H9 (cell line): Measurements from ENCODE around the gene LRMDA. TPM values are rescaled to one million over a fixed set of nuclear protein-coding genes. Genes with fewer than 3 reads are reported as not detected.
"Not testable (repeated sequence)": the region's sequence is repeated elsewhere in the genome, so short reads cannot be mapped to it uniquely, and the experiment has no call there.

Experiments
- DNase-seq: peaks from one replicate; pipeline ENCODE4 v3.0.0-alpha.2; 2017
- H2AFZ ChIP-seq: one replicate; pipeline ENCODE4 v1.6.1; 2013; ENCODE audit warnings: mild to moderate bottlenecking, low read length, control low read depth, moderate library complexity
- H2AK5ac ChIP-seq: 2 replicates; pipeline ENCODE4 v1.6.1; 2013; ENCODE audit warnings: low read length, control low read depth, mixed read lengths; ENCODE audit not compliant: insufficient read length
- H2BK120ac ChIP-seq: one replicate; pipeline ENCODE4 v1.6.1; 2013; ENCODE audit warnings: low read depth, mild to moderate bottlenecking, low read length, control low read depth, inconsistent platforms; ENCODE audit not compliant: poor library complexity, severe bottlenecking
- H2BK12ac ChIP-seq: 2 replicates; pipeline ENCODE4 v1.6.1; 2013; ENCODE audit warnings: low read length, control low read depth, mixed read lengths, low read depth; ENCODE audit not compliant: insufficient read length
- H2BK15ac ChIP-seq: 2 replicates; pipeline ENCODE4 v1.6.1; 2013; ENCODE audit warnings: low read depth, low read length, control low read depth
- H2BK20ac ChIP-seq: one replicate; pipeline ENCODE4 v1.6.1; 2013; ENCODE audit warnings: low read depth, mild to moderate bottlenecking, low read length, control low read depth, inconsistent platforms; ENCODE audit not compliant: poor library complexity, severe bottlenecking
- H2BK5ac ChIP-seq: 2 replicates; pipeline ENCODE4 v1.6.1; 2013; ENCODE audit warnings: low read length, control low read depth, mixed read lengths; ENCODE audit not compliant: insufficient read length
- H3K14ac ChIP-seq: 2 replicates; pipeline ENCODE4 v1.6.1; 2013; ENCODE audit warnings: low read length, control low read depth; ENCODE audit not compliant: insufficient read depth
- H3K18ac ChIP-seq: 2 replicates; pipeline ENCODE4 v1.6.1; 2013; ENCODE audit warnings: low read depth, mild to moderate bottlenecking, mixed read lengths, low read length, control low read depth; ENCODE audit not compliant: insufficient read length
- H3K23ac ChIP-seq: 2 replicates; pipeline ENCODE4 v1.6.1; 2013; ENCODE audit warnings: low read length, control low read depth, mixed read lengths, low read depth; ENCODE audit not compliant: insufficient read length
- H3K23me2 ChIP-seq: 2 replicates; pipeline ENCODE4 v1.6.1; 2013; ENCODE audit warnings: low read depth, mild to moderate bottlenecking, mixed read lengths, low read length, control low read depth; ENCODE audit not compliant: insufficient read length, poor library complexity, severe bottlenecking
- H3K27ac ChIP-seq: 2 replicates; pipeline ENCODE4 v1.5.1; 2013; ENCODE audit warnings: low read length, control low read depth, mixed read lengths, low read depth; ENCODE audit not compliant: insufficient read length
- H3K27me3 ChIP-seq: 2 replicates; pipeline ENCODE4 v1.6.1; 2013; ENCODE audit warnings: low read length, control low read depth, inconsistent platforms; ENCODE audit not compliant: insufficient read depth
- H3K4ac ChIP-seq: 2 replicates; pipeline ENCODE4 v1.6.1; 2013; ENCODE audit warnings: low read depth, mild to moderate bottlenecking, control low read depth, inconsistent platforms, low read length, moderate library complexity
- H3K4me1 ChIP-seq: 2 replicates; pipeline ENCODE4 v1.6.1; 2013; ENCODE audit warnings: low read length, control low read depth, inconsistent platforms; ENCODE audit not compliant: insufficient read depth
- H3K4me2 ChIP-seq: 2 replicates; pipeline ENCODE4 v1.6.1; 2013; ENCODE audit warnings: low read length, control low read depth, mixed read lengths; ENCODE audit not compliant: insufficient read length, insufficient read depth
- H3K56ac ChIP-seq: 2 replicates; pipeline ENCODE4 v1.6.1; 2013; ENCODE audit warnings: low read depth, mild to moderate bottlenecking, mixed read lengths, low read length, control low read depth; ENCODE audit not compliant: insufficient read length
- H3K79me1 ChIP-seq: 2 replicates; pipeline ENCODE4 v1.6.1; 2013; ENCODE audit warnings: low read depth, mild to moderate bottlenecking, moderate library complexity, low read length, control low read depth, inconsistent platforms; ENCODE audit not compliant: insufficient read depth, poor library complexity, severe bottlenecking
- H3K79me2 ChIP-seq: 2 replicates; pipeline ENCODE4 v1.6.1; 2013; ENCODE audit warnings: low read length, control low read depth, inconsistent platforms; ENCODE audit not compliant: insufficient read depth
- H3K9ac ChIP-seq: 2 replicates; pipeline ENCODE4 v1.6.1; 2013; ENCODE audit warnings: low read length, control low read depth, mixed read lengths; ENCODE audit not compliant: insufficient read length; ENCODE audit errors: extremely low read depth
- H3K9me3 ChIP-seq: one replicate; pipeline ENCODE4 v1.6.1; 2013; ENCODE audit warnings: low read depth, low read length, inconsistent platforms; ENCODE audit not compliant: control insufficient read depth
- H3T11ph ChIP-seq: one replicate; pipeline ENCODE4 v1.6.1; 2013; ENCODE audit warnings: mild to moderate bottlenecking, low read length, control low read depth, inconsistent platforms
- H4K20me1 ChIP-seq: one replicate; pipeline ENCODE4 v1.6.1; 2013; ENCODE audit not compliant: control insufficient read depth, insufficient read length, insufficient read depth
- H4K5ac ChIP-seq: 2 replicates; pipeline ENCODE4 v1.6.1; 2013; ENCODE audit warnings: low read depth, mild to moderate bottlenecking, mixed read lengths, low read length, control low read depth; ENCODE audit not compliant: insufficient read length
- H4K8ac ChIP-seq: replicated peaks from 2 replicates; pipeline ENCODE4 v1.6.1; 2013; ENCODE audit warnings: low read length, control low read depth, mixed read lengths, low read depth; ENCODE audit not compliant: insufficient read length
- H4K91ac ChIP-seq: 2 replicates; pipeline ENCODE4 v1.6.1; 2013; ENCODE audit warnings: low read depth, mild to moderate bottlenecking, moderate library complexity, mixed read lengths, low read length, control low read depth; ENCODE audit not compliant: insufficient read length
- H3K27ac Mint-ChIP-seq, 3 experiments: 2 replicates in 2 of 3; 3 replicates in 1 of 3; pipeline ENCODE4 v1.8.0; 2020 to 2021; ENCODE audit warnings: mixed read lengths in 3 of 3, mild to moderate bottlenecking in 1 of 3, moderate library complexity in 1 of 3
- H3K27me3 Mint-ChIP-seq: 2 replicates; pipeline ENCODE4 v1.8.0; 2021; ENCODE audit warnings: low read depth, mild to moderate bottlenecking, moderate library complexity, mixed read lengths
- H3K36me3 Mint-ChIP-seq, 3 experiments: 2 replicates in 2 of 3; 3 replicates in 1 of 3; pipeline ENCODE4 v1.8.0; 2020 to 2021; ENCODE audit warnings: low read depth in 3 of 3, mixed read lengths in 3 of 3; ENCODE audit not compliant: insufficient read depth in 1 of 3
- H3K4me1 Mint-ChIP-seq, 2 experiments: 2 replicates each; pipeline ENCODE4 v1.8.0; 2020; ENCODE audit warnings: mixed read lengths in 2 of 2
- H3K4me3 Mint-ChIP-seq, 2 experiments: 2 replicates in 1 of 2; 3 replicates in 1 of 2; pipeline ENCODE4 v1.8.0; 2020 to 2021; ENCODE audit warnings: mild to moderate bottlenecking in 2 of 2, mixed read lengths in 2 of 2, moderate library complexity in 1 of 2
- H3K9me3 Mint-ChIP-seq, 2 experiments: 2 replicates in 1 of 2; 3 replicates in 1 of 2; pipeline ENCODE4 v1.8.0; 2020; ENCODE audit warnings: mild to moderate bottlenecking in 2 of 2, mixed read lengths in 2 of 2, moderate library complexity in 1 of 2
- WGBS: extraction: QIAGEN DNeasy Blood & Tissue Kit; methylation state at CpG from one replicate; pipeline ENCODE4 v1.1.7; 2013; ENCODE audit warnings: missing lambda C conversion rate, low lambda C conversion rate, mixed read lengths; ENCODE audit not compliant: insufficient read length; ENCODE audit errors: extremely low coverage; 5-methylcytosine and 5-hydroxymethylcytosine counted together
- total RNA-seq: library from RNA; stranded (reverse); gene quantifications from 2 replicates; pipeline ENCODE4 v1.2.1, GENCODE V29; 2021
- TF ChIP-seq, protein P1 (sequence below): fragments of 200-600 bp; sonication (generic); conservative IDR thresholded peaks from 3 replicates; pipeline ENCODE4 v1.8.0; 2021; ENCODE audit warnings: antibody characterized with exemption, mild to moderate bottlenecking

Gene LRMDA
- total RNA-seq, 1 experiment from 2014 or later = 1.8 TPM

DNA sequence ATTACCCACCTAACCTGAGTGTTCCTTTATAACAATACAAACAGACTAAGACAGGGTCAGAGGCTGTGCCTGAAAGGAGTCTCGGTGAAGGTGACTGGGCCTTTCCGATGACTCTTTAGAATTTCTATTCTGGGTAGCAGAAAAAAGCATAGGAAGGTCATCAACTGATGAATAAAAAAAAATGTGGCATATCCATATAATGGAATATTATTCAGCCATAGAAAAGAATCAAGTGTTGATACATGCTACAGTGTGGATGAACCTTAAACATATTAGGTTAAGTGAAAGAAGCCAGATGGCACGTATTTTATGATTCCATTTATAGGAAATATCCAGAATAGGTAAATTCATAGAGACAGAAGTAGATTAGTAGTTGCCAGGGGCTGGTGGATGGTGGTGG is 83.4 kb downstream of the LRMDA start:
- no peak overlapping the region for H3K27ac ChIP-seq
- no peak overlapping the region for H3K56ac ChIP-seq
- H4K20me1 ChIP-seq = no peaks in the 10 kb centered on the region
- H3K4ac ChIP-seq = no peak overlapping the region
- H3T11ph ChIP-seq = no peak overlapping the region
- no peak overlapping the region for H3K9ac ChIP-seq
- no peak for DNase-seq
- H3K23me2 ChIP-seq = no peaks in the 10 kb centered on the region
- H2BK12ac ChIP-seq = no peak overlapping the region
- no CpG with 5 or more reads among the region's 3 CpGs for WGBS
- no peak overlapping the region for H3K4me2 ChIP-seq
- no peak overlapping the region for H2AK5ac ChIP-seq
- H2AFZ ChIP-seq = no peak overlapping the region
- no peak overlapping the region for H4K8ac ChIP-seq
- H3K23ac ChIP-seq = no peak overlapping the region
- TF ChIP-seq, protein P1, sequence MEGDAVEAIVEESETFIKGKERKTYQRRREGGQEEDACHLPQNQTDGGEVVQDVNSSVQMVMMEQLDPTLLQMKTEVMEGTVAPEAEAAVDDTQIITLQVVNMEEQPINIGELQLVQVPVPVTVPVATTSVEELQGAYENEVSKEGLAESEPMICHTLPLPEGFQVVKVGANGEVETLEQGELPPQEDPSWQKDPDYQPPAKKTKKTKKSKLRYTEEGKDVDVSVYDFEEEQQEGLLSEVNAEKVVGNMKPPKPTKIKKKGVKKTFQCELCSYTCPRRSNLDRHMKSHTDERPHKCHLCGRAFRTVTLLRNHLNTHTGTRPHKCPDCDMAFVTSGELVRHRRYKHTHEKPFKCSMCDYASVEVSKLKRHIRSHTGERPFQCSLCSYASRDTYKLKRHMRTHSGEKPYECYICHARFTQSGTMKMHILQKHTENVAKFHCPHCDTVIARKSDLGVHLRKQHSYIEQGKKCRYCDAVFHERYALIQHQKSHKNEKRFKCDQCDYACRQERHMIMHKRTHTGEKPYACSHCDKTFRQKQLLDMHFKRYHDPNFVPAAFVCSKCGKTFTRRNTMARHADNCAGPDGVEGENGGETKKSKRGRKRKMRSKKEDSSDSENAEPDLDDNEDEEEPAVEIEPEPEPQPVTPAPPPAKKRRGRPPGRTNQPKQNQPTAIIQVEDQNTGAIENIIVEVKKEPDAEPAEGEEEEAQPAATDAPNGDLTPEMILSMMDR = no peak
- no peaks in the 10 kb centered on the region for H3K79me1 ChIP-seq
- Mint-ChIP-seq H3K27ac (no peak overlapping the region), H3K27me3 (peaks cover 78% of the 10 kb centered on the region), H3K4me1 (peaks cover 6 to 10% of the 10 kb centered on the region in 2 experiments), H3K36me3 (peaks cover 0 to 5% (median 0%) of the 10 kb centered on the region in 3 experiments; a peak in 2 of 7 replicates), H3K4me3 (no peak overlapping the region), H3K9me3 (peaks cover 6 to 14% of the 10 kb centered on the region in 2 experiments; a peak in 4 of 5 replicates)
- no peaks in the 10 kb centered on the region for H3K27me3 ChIP-seq
- H3K14ac ChIP-seq = no peak overlapping the region
- no peaks in the 10 kb centered on the region for H3K9me3 ChIP-seq
- H2BK5ac ChIP-seq = no peak overlapping the region
- no peak overlapping the region for H4K5ac ChIP-seq
- H3K4me1 ChIP-seq = no peaks in the 10 kb centered on the region
- no peak overlapping the region for H4K91ac ChIP-seq
- H3K18ac ChIP-seq = no peak overlapping the region
- H2BK20ac ChIP-seq = no peak overlapping the region
- H2BK120ac ChIP-seq = no peak overlapping the region
- no peaks in the 10 kb centered on the region for H3K79me2 ChIP-seq
- no peak overlapping the region for H2BK15ac ChIP-seq

DNA sequence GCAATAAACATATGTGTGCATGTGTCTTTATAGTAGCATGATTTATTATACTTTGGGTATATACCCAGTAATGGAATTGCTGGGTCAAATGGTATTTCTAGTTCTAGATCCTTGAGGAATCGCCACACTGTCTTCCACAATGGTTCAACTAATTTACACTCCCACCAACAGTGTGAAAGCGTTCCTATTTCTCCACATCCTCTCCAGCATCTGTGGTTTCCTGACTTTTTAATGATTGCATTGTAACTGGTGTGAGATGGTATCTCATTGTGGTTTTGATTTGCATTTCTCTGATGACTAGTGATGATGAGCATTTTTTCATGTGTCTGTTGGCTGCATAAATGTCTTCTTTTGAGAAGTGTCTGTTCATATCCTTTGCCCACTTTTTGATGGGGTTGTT is 84.7 kb downstream of the LRMDA start:
- not testable (repeated sequence) for H3K9me3 ChIP-seq, H3K14ac ChIP-seq, H2BK15ac ChIP-seq, H3K4ac ChIP-seq, H3K18ac ChIP-seq, H4K20me1 ChIP-seq, H3K27ac ChIP-seq, H2AK5ac ChIP-seq, H3K23me2 ChIP-seq, H2BK20ac ChIP-seq, H3K56ac ChIP-seq, H4K91ac ChIP-seq, DNase-seq, H2BK120ac ChIP-seq, H2AFZ ChIP-seq, H3K4me3 Mint-ChIP-seq, H3K4me2 ChIP-seq, H3K36me3 Mint-ChIP-seq, H2BK12ac ChIP-seq, H4K5ac ChIP-seq, H3K23ac ChIP-seq, H2BK5ac ChIP-seq, H3K79me2 ChIP-seq, H3K27me3 ChIP-seq, H3K79me1 ChIP-seq, H3T11ph ChIP-seq, H3K27ac Mint-ChIP-seq, H3K4me1 ChIP-seq, H4K8ac ChIP-seq, H3K9ac ChIP-seq
- peaks cover 9 to 13% of the 10 kb centered on the region in 2 experiments for H3K4me1 Mint-ChIP-seq
- peaks cover 6 to 14% of the 10 kb centered on the region in 2 experiments; a peak in 4 of 5 replicates for H3K9me3 Mint-ChIP-seq
- peaks cover 77% of the 10 kb centered on the region for H3K27me3 Mint-ChIP-seq
- no CpG with 5 or more reads among the region's 2 CpGs for WGBS
